Esophagus muscularis mucosa (tissue), 4 donors: Measurements from ENCODE around the gene IGF2BP1. TPM values are rescaled to one million over a fixed set of nuclear protein-coding genes. Genes with fewer than 3 reads are reported as not detected.
"Not testable (repeated sequence)": the region's sequence is repeated elsewhere in the genome, so short reads cannot be mapped to it uniquely, and the experiment has no call there.

Experiments used
- DNase-seq: peaks from one replicate; pipeline ENCODE4 v3.0.0-alpha.2; 2017; ENCODE audit errors: extremely low spot score
- H3K27ac ChIP-seq, 4 donors: fragments of 200-600 bp; sonication (generic); replicated peaks in 1 of 4; 1 replicate in 3 of 4; 2 replicates in 1 of 4; pipeline ENCODE4 v1.5.1; 2016 to 2019; ENCODE audit warnings: mild to moderate bottlenecking in 1 of 4
- H3K27me3 ChIP-seq, 4 donors: fragments of 200-600 bp; sonication (generic); one replicate each; pipeline versions ENCODE4 v1.5.1 to v1.6.0; 2016 to 2019
- H3K36me3 ChIP-seq, 4 donors: fragments of 200-600 bp; sonication (generic); one replicate each; pipeline ENCODE4 v1.5.1; 2016 to 2019
- H3K4me1 ChIP-seq, 4 donors: fragments of 200-600 bp; sonication (generic); one replicate each; pipeline ENCODE4 v1.5.1; 2016 to 2019
- H3K4me3 ChIP-seq, 4 donors: fragments of 200-600 bp; sonication (generic); 1 replicate in 2 of 4; 2 replicates in 2 of 4; pipeline ENCODE4 v1.5.1; 2016 to 2019; ENCODE audit warnings: mild to moderate bottlenecking in 4 of 4, moderate library complexity in 1 of 4
- H3K9me3 ChIP-seq, 4 donors: fragments of 200-600 bp; sonication (generic); 1 replicate in 3 of 4; 2 replicates in 1 of 4; pipeline ENCODE4 v1.5.1; 2016 to 2019
- CTCF ChIP-seq, 3 experiments: fragments of 200-600 bp in 2 of 3; fragments of 450-650 bp in 1 of 3; sonication (generic) in 2 of 3; IDR thresholded peaks; one replicate each; pipeline ENCODE4 v1.5.1; 2017 to 2019; ENCODE audit warnings: antibody characterized with exemption in 3 of 3, mild to moderate bottlenecking in 2 of 3, moderate library complexity in 1 of 3
- EP300 ChIP-seq: sonication (generic); formaldehyde crosslinking; IDR thresholded peaks from one replicate; pipeline ENCODE4 v1.6.1; 2017; ENCODE audit warnings: antibody characterized with exemption
- POLR2A ChIP-seq: fragments of 450-650 bp; IDR thresholded peaks from one replicate; pipeline ENCODE4 v1.6.1; 2017; ENCODE audit warnings: antibody characterized with exemption, moderate library complexity, mild to moderate bottlenecking, low read depth
- POLR2AphosphoS5 ChIP-seq, 2 donors: sonication (generic); formaldehyde crosslinking; IDR thresholded peaks; one replicate each; pipeline ENCODE4 v1.6.1; 2017; ENCODE audit warnings: antibody characterized with exemption in 2 of 2
- WGBS: methylation state at CpG from one replicate; pipeline ENCODE4 v1.1.5; 2018; 5-methylcytosine and 5-hydroxymethylcytosine counted together
- intact Hi-C: fragments of 100-400 bp; cut with DNase I; formaldehyde crosslinking; loops from one replicate; pipeline ENCODE4 v1.15.1; 2023
- total RNA-seq, 4 donors: library from RNA; depleted of rRNA; stranded (reverse); fragments of >200 nt; gene quantifications; one replicate each; pipeline versions ENCODE4 v1.1.0 to v1.2.1, GENCODE V29; 2016

Gene IGF2BP1
- total RNA-seq, 4 donors from 2014 or later, result not detected

DNA sequence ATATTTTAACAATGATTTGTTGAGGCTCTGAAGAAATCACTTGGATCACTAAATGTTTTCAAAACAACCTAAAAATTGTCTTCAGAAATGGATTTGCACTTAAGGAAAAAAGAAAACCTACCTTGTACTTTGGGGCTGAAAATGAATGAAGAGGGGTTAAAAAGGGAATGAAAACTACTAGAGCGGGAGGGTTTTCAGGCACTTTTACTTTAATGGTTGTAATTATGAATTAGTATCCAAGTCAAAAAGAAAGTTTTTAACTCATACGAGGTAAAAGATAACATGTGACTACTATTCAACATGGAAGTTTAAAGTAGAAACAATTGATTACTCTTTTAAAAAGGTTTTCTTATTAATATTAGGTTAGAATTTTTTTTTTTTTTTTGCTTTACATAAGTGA lies 5.1 kb downstream of the IGF2BP1 start:
- Histone ChIP-seq H3K36me3 (no peaks in the 10 kb centered on the region), H3K9me3 (no peaks in the 10 kb centered on the region), H3K4me1 (peaks cover 12 to 20% (median 14%) of the 10 kb centered on the region in 4 donors), H3K27ac (no peak overlapping the region), H3K4me3 (no peak overlapping the region), H3K27me3 (peaks cover 9 to 100% (median 71%) of the 10 kb centered on the region in 4 donors)
- TF ChIP-seq CTCF (IDR thresholded peaks at IDR 0.05) (no peak), POLR2A (no peak), EP300 (no peak), POLR2AphosphoS5 (IDR thresholded peaks at IDR 0.05) (no peak)
- intact Hi-C loops, result loop anchor here (10.0 kb wide), 1 partner anchor 368 kb away; no protein-coding TSS in a partner anchor
- DNase-seq, result no peak
- WGBS, result 90% methylated on average over 2 of the region's 2 CpGs

- Histone ChIP-seq H3K27me3 (peaks cover 5 to 100% (median 67%) of the 10 kb centered on the region in 4 donors), H3K27ac (no peak overlapping the region), H3K36me3 (no peaks in the 10 kb centered on the region), H3K4me3 (no peak overlapping the region), H3K9me3 (no peaks in the 10 kb centered on the region), H3K4me1 (peaks cover 7 to 16% (median 9%) of the 10 kb centered on the region in 4 donors)
- no peak for DNase-seq
- TF ChIP-seq POLR2AphosphoS5 (IDR thresholded peaks at IDR 0.05), result no peak
- no peak for TF ChIP-seq CTCF (IDR thresholded peaks at IDR 0.05)
- TF ChIP-seq EP300, result no peak
- no peak for TF ChIP-seq POLR2A
- intact Hi-C loops, result loop anchor here (10.0 kb wide), 1 partner anchor 368 kb away; no protein-coding TSS in a partner anchor
Observed at GRCh38 chr17:49002766-49003165, 5.6 kb downstream of the IGF2BP1 start.

DNA sequence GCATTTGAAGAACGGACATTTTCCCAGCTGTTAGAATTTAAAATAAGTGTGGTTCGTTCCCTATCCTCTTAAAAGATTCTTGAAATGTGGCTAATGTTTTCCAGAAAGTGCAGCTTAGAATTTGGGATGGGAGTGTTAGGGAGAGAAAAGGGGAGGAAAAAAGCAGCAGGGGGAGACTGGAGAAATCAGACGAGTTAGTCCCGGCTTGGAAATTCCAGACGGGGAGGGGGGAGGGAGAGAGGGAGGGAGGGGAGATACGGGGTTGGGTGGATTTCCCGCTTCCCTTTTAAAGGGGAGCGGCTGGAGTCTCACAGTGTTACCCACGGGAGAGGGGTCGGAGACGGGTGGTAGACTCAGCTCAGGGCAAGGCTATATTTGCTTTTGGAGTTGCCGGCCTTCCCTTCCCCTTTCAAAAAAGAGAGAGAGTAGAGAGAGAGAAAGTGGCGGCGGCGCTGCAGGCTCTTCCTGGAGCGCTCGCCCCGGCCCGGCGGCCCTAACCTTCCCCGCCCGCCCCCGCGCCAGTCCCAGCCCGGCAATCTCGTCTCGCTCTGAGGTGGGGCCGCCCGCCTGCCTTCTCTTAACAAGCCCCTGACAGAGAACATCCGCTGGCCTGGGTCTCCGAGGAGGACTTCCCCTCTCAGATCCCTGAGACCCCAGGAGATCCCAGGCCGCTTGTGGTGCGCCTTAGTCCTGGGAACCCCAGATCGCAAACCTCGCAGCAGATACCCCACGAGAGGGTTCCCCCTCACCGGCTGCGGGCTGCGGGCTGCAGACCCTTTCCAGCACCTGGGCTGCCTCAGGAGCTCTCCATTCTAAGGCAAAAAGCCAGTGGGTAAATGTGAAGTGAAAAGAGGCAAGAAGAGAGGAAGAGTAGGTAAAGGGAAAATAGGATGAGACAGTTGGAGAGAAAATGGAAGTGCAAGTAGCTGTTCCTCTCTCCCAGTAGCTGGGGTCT lies 6.6 kb downstream of the IGF2BP1 start:
- 5% methylated on average over 28 of the region's 39 CpGs for WGBS
- intact Hi-C loops, result loop anchor here (10.0 kb wide), 1 partner anchor 369 kb away; no protein-coding TSS in a partner anchor
- peak; percentile 85 for DNase-seq
- no peak for TF ChIP-seq POLR2AphosphoS5 (IDR thresholded peaks at IDR 0.05)
- H3K4me3 ChIP-seq, result no peak overlapping the region
- peaks cover 0 to 6% (median 0%) of the 10 kb centered on the region in 4 donors for H3K4me1 ChIP-seq
- H3K9me3 ChIP-seq, result no peaks in the 10 kb centered on the region
- no peaks in the 10 kb centered on the region for H3K36me3 ChIP-seq
- no peak overlapping the region for H3K27ac ChIP-seq
- H3K27me3 ChIP-seq, result peaks cover 0 to 99% (median 56%) of the 10 kb centered on the region in 4 donors

DNA sequence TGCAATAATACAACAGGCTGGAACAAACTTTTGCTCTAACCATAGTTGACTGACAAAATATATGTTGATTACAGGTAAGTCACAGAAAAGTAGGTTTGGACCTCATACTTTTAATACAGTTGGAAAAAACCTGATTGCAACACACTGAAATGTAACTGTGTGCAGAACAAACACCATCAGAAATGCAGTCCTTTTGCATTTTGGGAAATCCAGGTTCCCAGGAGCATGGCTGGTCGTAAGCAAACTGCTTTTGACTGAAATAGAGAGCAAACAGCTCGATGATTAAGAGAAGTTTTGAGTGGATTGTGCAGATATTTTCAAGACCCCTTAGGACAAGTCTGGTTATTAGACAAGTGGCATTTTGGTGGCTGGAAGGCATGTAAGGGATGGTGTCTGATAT lies 8.0 kb downstream of the IGF2BP1 start:
- no peaks in the 10 kb centered on the region for H3K36me3 ChIP-seq
- H3K4me3 ChIP-seq, result no peak overlapping the region
- DNase-seq, result peak; percentile 53
- peaks cover 0 to 99% (median 48%) of the 10 kb centered on the region in 4 donors for H3K27me3 ChIP-seq
- no peak overlapping the region for H3K27ac ChIP-seq
- peaks cover 0 to 6% (median 0%) of the 10 kb centered on the region in 4 donors for H3K4me1 ChIP-seq
- intact Hi-C loops, result loop anchor here (10.0 kb wide), 1 partner anchor 370 kb away; no protein-coding TSS in a partner anchor
- 76% methylated on average over 2 of the region's 2 CpGs for WGBS
- TF ChIP-seq POLR2A, result no peak
- TF ChIP-seq EP300, result no peak
- TF ChIP-seq POLR2AphosphoS5 (IDR thresholded peaks at IDR 0.05), result no peak
- TF ChIP-seq CTCF (IDR thresholded peaks at IDR 0.05), result no peak
- no peaks in the 10 kb centered on the region for H3K9me3 ChIP-seq

- DNase-seq, result peak; percentile 29
- not testable (repeated sequence) for H3K27ac ChIP-seq, H3K36me3 ChIP-seq, H3K4me3 ChIP-seq, H3K9me3 ChIP-seq
- WGBS, result 84% methylated on average over 5 of the region's 5 CpGs
- H3K27me3 ChIP-seq, result peaks cover 6 to 99% (median 26%) of the 10 kb centered on the region in 4 donors
- H3K4me1 ChIP-seq, result peaks cover 0 to 12% (median 7%) of the 10 kb centered on the region in 4 donors
- intact Hi-C loops, result loop anchor here (10.0 kb wide), 1 partner anchor 374 kb away; no protein-coding TSS in a partner anchor
Observed at GRCh38 chr17:49008908-49009307, 11.7 kb downstream of the IGF2BP1 start.
